T-helper 2 cell (primary cell): ENCODE measurements around the gene DPP6.
"Not testable (repeated sequence)": the region's sequence is repeated elsewhere in the genome, so short reads cannot be mapped to it uniquely, and the experiment has no call there.

Experiments
- DNase-seq, 5 experiments: peaks; one replicate each; pipeline versions ENCODE4 v3.0.0 to v3.0.0-alpha.2; 2012 to 2022

Gene DPP6

DNA sequence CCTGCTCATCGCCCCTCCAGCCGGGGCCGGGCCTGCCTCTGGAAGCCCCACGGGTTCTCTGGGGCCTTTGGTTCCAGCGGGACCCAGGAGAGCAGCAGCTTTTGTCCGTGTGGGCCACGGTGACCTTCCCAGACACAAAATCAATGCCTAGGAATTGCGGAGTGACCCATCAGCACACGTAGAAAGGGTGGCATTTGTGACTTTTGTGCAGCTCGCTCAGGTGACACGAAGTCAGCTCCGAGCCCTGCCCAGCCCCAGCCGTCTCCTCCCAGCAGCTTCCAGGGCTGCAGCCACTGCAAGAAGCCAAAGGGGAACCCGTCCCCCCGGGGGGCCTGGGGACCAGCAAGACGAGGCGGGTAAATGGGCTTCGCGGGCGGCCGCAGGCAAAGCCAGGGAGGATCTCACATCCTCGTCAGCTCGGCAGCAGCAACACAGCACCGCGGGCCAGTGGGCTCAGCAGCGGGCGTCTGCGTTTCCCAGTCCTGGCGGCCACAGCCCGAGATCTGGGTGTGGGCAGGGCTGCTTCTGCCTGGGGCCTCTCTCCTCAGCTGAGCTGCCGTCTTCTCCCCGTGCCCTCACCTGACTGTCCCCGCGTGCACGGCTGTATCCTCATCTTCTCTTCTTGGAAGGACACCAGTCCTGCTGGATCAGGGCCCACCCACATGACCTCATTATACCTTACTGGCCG is 862.3 kb downstream of the DPP6 start:
- no peak for DNase-seq

DNA sequence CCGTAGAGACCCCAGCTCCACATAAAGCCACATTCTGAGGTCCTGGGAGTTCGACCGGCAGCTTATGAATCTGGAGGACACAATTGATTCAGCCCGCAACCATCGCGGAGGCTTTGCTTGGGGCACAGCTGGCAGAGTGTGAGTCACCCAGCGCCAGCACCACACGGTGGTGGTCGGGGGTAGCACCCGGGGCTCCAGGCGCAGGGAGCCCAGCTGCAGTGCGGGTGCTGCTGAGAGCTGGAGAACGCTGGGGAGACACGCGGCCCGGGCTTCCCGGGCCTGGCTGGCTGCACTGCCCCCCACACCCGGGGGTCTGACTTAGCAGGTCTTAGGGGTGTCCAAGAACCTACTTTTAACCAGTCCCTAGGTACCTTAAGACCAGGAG is 862.8 kb downstream of the DPP6 start:
- DNase-seq: no peak

- DNase-seq: no peak
Measured at GRCh38 chr7:154915600-154915999, 863.4 kb downstream of the DPP6 start.

DNA sequence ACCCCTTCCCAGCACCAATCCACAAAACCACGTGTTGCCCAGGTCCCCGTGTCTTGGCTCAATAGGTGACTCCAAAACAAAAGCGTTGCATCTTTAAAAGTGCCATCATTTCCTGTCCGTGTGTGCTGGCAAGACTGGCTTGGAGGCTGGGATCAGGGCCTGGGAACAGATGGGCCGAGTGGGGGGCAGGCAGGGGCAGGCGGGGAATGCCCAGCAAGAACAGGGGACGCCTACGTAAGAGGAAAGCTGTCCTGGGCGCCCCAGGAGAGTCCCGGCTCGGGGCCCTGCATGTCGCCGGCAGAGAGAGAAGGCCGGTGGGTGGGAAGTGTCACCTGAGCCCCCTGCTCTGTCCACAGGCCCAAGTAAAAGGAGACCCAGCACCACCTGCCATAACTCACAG is 864.2 kb downstream of the DPP6 start:
- no peak for DNase-seq

DNA sequence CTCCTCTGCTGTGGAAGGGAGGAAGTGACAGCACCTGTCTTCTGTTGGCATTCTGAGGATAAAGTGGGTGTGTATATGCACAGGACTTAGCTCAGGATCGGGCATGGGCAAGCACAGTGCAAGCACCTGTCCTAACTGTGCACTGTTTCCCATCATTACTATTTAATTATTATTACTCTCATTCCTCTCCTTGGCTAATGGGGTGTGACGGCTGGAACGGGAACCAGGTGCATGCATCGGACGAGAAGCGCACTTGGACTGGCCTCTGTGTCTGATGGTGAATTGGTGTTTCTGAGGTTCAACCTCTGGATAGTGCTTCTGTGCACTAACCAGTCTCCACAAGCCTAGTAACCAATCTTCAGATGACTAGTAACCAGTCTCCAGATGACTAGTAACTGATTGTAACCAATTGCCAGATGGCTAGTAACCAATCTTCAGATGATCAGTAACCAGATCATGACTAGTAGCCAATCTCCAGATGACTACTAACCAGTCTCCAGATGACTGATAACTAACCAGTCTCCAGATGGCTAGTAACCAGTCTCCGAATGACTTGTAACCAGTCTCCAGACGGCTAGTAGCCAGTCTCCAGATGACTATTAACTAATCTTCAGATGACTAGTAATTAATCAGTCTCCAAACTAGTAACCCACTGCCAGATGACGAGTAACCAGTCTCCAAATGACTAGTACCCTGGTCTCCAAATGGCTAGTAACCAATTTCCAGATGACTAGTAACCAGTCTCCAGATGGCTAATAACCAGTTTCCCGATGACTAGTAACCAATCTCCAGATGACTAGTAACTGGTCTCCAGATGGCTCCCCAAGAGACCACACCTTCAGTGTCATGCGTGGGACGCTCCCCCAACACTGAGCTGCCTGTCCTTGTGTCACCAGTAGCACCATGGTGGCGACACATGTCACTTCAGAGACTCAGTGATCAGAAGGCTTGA is 864.9 kb downstream of the DPP6 start:
- DNase-seq: no peak

GRCh38 chr7:154917808-154918160 is 865.6 kb downstream of the DPP6 start:
- no peak for DNase-seq

DNA sequence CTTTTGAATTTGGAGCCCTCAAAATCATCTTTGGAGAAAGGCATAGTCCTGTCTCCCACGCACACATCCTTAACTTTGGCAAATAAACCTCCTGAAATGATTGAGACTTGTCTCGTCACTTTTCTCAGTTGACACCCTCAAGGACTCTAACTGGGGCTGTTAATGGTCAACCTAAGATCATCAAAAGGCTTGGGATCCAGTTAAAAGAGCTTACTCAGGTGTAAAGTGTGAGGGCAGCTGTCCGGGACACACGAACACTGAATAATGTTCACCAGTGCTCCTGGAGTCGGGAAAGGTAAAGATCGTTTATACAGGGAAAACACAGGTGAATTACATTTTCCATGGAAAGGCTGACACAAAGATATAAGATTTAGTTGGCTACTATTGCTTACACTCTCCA is 866.1 kb downstream of the DPP6 start:
- no peak for DNase-seq

- DNase-seq: no peak
Measured at GRCh38 chr7:154918741-154919140, 866.5 kb downstream of the DPP6 start.

GRCh38 chr7:154919344-154920225 is 867.4 kb downstream of the DPP6 start:
- DNase-seq: no peak

- DNase-seq: not testable (repeated sequence)
Measured at GRCh38 chr7:154922472-154922871, 870.3 kb downstream of the DPP6 start.

DNA sequence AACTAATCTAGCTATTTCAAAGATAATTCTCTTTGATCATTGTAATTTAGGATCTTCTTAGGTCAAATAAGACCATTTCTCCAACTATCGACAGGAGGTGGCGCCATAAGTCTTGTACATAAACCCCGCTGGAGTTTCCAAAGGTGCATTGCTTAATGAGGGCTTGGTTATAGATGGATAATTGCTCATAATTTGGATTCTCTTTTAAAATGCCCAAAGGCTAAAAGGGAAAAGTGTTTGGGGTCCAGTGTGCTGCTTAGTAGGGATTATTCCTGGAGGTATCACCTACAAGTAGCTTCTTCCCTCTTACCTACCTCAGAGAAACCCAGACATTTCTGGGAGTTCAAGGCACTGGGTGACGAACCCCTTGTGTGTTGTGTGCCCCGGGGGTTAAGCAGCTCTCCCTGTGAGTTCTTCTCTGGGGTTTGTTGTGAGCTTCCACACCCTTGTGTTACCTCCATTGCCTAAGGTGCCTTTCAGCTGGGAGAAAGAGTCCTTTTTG is 875.5 kb downstream of the DPP6 start:
- peak in 4 of 5 experiments; percentile 64 to 87 (median 65) for DNase-seq

- DNase-seq: peak in 2 of 5 experiments; percentile 93 to 94
Measured at GRCh38 chr7:154928136-154929005, 876.2 kb downstream of the DPP6 start.

- no peak for DNase-seq
Measured at GRCh38 chr7:154929006-154929726, 877.0 kb downstream of the DPP6 start.

GRCh38 chr7:154931906-154932305 is 879.7 kb downstream of the DPP6 start:
- DNase-seq: no peak

- not testable (repeated sequence) for DNase-seq
Measured at GRCh38 chr7:154934353-154934952, 882.3 kb downstream of the DPP6 start.

- no peak for DNase-seq
Measured at GRCh38 chr7:154937837-154938236, 885.6 kb downstream of the DPP6 start.

GRCh38 chr7:154942691-154943090 is 890.5 kb downstream of the DPP6 start:
- DNase-seq: no peak
